Kidney tubule cell (primary cell): ENCODE data around the gene LCOR.

Experiments used
- DNase-seq: peaks from one replicate; pipeline ENCODE4 v3.0.0-alpha.2; 2018; ENCODE audit warnings: low spot score

LCOR gene

GRCh38 chr10:96890172-96890513 lies 58.0 kb downstream of the LCOR start:
- DNase-seq = peak; percentile 12

- no peak for DNase-seq
Measured at GRCh38 chr10:96890580-96890979, 58.5 kb downstream of the LCOR start.

GRCh38 chr10:96891840-96892239 lies 59.7 kb downstream of the LCOR start:
- DNase-seq = no peak

- DNase-seq = no peak
Measured at GRCh38 chr10:96895662-96896424, 63.7 kb downstream of the LCOR start.

- peak; percentile 13 for DNase-seq
Measured at GRCh38 chr10:96896884-96897589, 64.9 kb downstream of the LCOR start.

- DNase-seq = no peak
Measured at GRCh38 chr10:96902117-96902516, 70.0 kb downstream of the LCOR start.

GRCh38 chr10:96902731-96903358 lies 70.7 kb downstream of the LCOR start:
- DNase-seq = no peak

GRCh38 chr10:96904648-96905047 lies 72.5 kb downstream of the LCOR start:
- DNase-seq = no peak

- peak; percentile 44 for DNase-seq
Measured at GRCh38 chr10:96906864-96907263, 74.8 kb downstream of the LCOR start.

GRCh38 chr10:96910488-96911395 lies 78.6 kb downstream of the LCOR start:
- DNase-seq = peak; percentile 56

GRCh38 chr10:96912405-96912804 lies 80.3 kb downstream of the LCOR start:
- DNase-seq = no peak

GRCh38 chr10:96913906-96914305 lies 81.8 kb downstream of the LCOR start:
- no peak for DNase-seq

- DNase-seq = no peak
Measured at GRCh38 chr10:96917628-96918027, 85.5 kb downstream of the LCOR start.

- no peak for DNase-seq
Measured at GRCh38 chr10:96918214-96919002, 86.3 kb downstream of the LCOR start.

GRCh38 chr10:96919785-96920430 lies 87.8 kb downstream of the LCOR start:
- DNase-seq = peak; percentile 55

- DNase-seq = no peak
Measured at GRCh38 chr10:96921655-96922054, 89.6 kb downstream of the LCOR start.

GRCh38 chr10:96922978-96923948 lies 91.2 kb downstream of the LCOR start:
- no peak for DNase-seq

GRCh38 chr10:96924861-96925260 lies 92.8 kb downstream of the LCOR start:
- DNase-seq = no peak

GRCh38 chr10:96930469-96930868 lies 98.4 kb downstream of the LCOR start:
- no peak for DNase-seq

- DNase-seq = no peak
Measured at GRCh38 chr10:96935148-96935547, 103.0 kb downstream of the LCOR start.
